Activated CD4-positive, CD25-positive, alpha-beta regulatory T cell (primary cell): ENCODE results near the gene KRTAP10-12.

ENCODE experiments used
- DNase-seq, 4 experiments: peaks; one replicate each; lab custom pipeline; 2025; lab: John Stamatoyannopoulos, UW

The KRTAP10-12 gene

DNA sequence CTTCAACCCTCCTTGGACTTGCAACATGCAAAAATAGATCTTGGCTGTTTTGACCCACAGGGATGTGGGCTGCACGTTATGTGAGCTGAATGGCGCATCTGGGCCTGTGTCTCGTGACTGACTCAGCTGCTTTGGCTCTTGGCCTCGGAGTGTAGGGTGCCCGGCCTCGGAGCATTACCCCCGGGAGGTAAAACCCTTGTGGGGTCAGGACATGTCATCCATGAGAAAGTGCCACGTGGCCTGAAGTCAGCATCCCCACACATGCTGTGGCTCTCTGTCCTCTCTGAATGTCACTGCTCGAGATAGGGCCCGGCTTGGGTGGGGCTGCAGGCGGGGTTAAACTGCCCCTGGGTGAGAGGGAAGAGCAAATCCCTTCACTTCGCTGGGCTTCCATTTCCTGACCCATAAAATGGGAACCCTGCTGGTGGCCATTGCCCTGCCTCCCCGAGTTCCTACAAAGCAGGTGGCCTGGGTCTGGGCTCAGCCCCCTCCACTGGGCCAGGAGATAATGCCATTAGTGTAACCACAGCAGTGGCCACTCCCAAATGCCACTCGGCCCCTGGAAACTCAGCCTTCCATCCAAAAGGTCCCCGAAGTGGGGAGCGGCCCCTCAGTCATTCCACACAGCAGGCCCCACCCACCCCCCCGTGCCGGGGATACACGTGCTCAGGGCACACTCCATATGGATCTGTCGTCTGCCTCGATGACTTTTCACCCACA, 37.2 kb downstream of the KRTAP10-12 start:
- DNase-seq: no peak

- no peak for DNase-seq
Measured at GRCh38 chr21:44734841-44735240, 37.9 kb downstream of the KRTAP10-12 start.

GRCh38 chr21:44735821-44736220, 38.8 kb downstream of the KRTAP10-12 start:
- no peak for DNase-seq

DNA sequence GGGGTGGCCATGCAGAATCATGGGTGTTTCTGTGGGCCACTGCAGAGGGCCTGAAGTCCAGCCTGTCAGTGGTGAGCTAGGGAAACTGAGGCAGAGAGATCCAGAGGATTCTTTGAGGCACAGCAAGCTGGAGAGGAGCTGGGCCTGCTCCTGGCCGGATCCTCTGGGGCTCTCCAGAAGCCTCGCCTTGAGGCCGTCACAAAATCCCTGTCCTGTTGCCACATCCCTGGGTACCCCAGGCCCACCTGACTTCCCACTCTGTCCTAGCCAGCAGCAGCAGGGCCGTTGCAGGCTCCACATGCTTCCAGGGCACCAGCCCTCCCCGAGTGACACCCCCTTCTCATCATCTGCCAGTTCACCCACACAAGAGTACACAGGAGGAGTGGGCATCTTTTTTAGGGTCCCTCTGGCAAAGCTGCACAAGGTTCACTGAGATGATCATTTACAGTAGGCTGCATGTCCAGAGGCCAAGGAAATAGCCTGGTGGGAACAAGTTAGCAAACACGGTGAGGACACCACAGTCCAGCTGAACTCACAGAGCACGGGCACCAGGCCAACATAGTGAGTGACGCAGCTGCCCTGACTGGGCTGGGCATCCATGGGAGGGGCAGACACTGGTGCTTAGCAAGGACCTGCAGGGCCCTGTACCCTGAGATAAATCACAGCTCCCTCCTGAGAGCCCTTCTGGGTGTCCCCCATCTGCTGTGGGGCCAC, 39.5 kb downstream of the KRTAP10-12 start:
- DNase-seq: no peak

DNA sequence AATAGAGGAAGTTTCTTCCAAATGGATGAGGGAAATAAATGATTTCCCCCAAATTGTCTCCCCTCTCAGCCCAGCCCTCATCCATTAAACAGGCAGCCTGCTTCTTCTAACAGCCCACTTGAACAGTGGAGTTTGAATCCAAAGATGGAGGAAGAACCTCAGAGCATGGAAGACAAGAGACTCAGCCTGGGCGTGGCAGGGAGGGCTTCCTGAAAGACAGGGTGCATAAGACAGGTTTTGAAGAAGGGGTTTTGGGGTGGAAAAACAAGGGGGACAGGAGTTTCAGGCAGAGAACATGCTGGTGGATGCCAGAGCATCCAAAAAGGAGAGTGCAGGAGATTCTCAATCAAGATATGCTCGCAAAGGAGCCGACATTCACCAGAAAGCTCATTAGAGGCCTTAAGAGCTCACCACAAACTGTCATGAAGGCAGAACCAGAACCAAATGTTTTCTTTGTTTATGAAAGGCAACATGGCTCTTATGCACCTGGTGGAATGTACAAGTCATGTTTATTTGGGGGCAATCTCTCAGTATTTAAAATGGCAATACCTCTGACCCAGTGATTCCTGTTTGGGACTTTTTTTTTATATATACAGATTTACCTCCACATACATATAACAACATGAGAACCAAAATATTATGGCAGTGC, 40.9 kb downstream of the KRTAP10-12 start:
- no peak for DNase-seq

GRCh38 chr21:44738621-44739020, 41.6 kb downstream of the KRTAP10-12 start:
- DNase-seq: no peak

- no peak for DNase-seq
Measured at GRCh38 chr21:44739316-44739715, 42.3 kb downstream of the KRTAP10-12 start.

DNA sequence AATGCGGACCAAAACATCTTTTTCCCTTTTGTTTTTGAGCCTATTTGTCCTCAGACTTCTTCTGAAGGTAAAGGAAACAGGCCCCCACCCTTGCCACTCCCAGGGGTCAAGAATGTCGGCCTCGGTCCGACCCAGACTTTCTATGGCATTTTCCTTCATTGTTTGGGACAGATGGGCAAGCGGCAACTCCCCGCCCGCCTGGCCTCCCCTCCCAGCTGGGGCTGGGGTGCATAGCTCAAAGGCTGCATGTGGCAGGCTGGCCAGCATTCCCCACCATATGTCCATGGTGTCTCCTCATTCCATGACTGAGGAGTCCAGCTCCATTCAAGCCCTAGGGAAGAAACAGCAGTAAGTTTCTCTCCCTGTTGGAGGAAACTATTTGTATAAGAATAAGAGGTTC, 43.8 kb downstream of the KRTAP10-12 start:
- no peak for DNase-seq

GRCh38 chr21:44741921-44742320, 44.9 kb downstream of the KRTAP10-12 start:
- no peak for DNase-seq

- DNase-seq: no peak
Measured at GRCh38 chr21:44742418-44743153, 45.6 kb downstream of the KRTAP10-12 start.
